H1 (cell line): Measurements from ENCODE around the gene CXCR5. TPM values are rescaled to one million over a fixed set of nuclear protein-coding genes. Genes with fewer than 3 reads are reported as not detected.

Experiments
- CTCF ChIA-PET: fragments of 300-600 bp; sonication (Branson Sonifier 250); formaldehyde crosslinking; loops from one replicate; lab custom pipeline; 2021; ENCODE audit not compliant: partially characterized antibody; lab: Charles Lee
- POLR2A ChIA-PET: fragments of 300-600 bp; sonication (Branson Sonifier 250); formaldehyde crosslinking; loops from one replicate; lab custom pipeline; 2021; ENCODE audit warnings: inconsistent platforms; ENCODE audit not compliant: partially characterized antibody; lab: Charles Lee
- DNase-seq, 2 experiments: peaks; one replicate each; pipeline versions ENCODE4 v3.0.0 to v3.0.0-alpha.2; 2010 to 2022; ENCODE audit warnings: low spot score in 2 of 2, low read depth in 1 of 2, mixed read lengths in 1 of 2
- FAIRE-seq: peaks from 2 replicates; lab custom pipeline; 2011; peaks lifted over from hg19 to GRCh38; lab: Jason Lieb, UNC
- H2AFZ ChIP-seq: 2 replicates; pipeline ENCODE4 v1.8.1; 2012; ENCODE audit warnings: low read length, inconsistent platforms
- H2AK5ac ChIP-seq: 2 replicates; pipeline ENCODE4 v1.6.1; 2013; ENCODE audit warnings: low read depth, low read length
- H2BK120ac ChIP-seq: replicated peaks from 2 replicates; pipeline ENCODE3; 2013; ENCODE audit warnings: low read depth, low read length, inconsistent platforms
- H2BK12ac ChIP-seq: 2 replicates; pipeline ENCODE4 v1.6.1; 2013; ENCODE audit warnings: low read depth, low read length
- H2BK15ac ChIP-seq: 2 replicates; pipeline ENCODE4 v1.6.1; 2013; ENCODE audit warnings: low read length
- H2BK20ac ChIP-seq: 2 replicates; pipeline ENCODE4 v1.6.1; 2013; ENCODE audit warnings: low read length
- H2BK5ac ChIP-seq: 2 replicates; pipeline ENCODE4 v1.6.1; 2013; ENCODE audit warnings: low read depth, low read length
- H3K14ac ChIP-seq: 2 replicates; pipeline ENCODE4 v1.6.1; 2013; ENCODE audit warnings: inconsistent platforms; ENCODE audit not compliant: insufficient read length
- H3K18ac ChIP-seq: 2 replicates; pipeline ENCODE4 v1.6.1; 2013; ENCODE audit warnings: low read length; ENCODE audit errors: extremely low read depth
- H3K23ac ChIP-seq: 2 replicates; pipeline ENCODE4 v1.6.1; 2013; ENCODE audit warnings: inconsistent platforms; ENCODE audit not compliant: insufficient read length
- H3K23me2 ChIP-seq: 2 replicates; pipeline ENCODE4 v1.6.1; 2013; ENCODE audit warnings: low read depth, low read length
- H3K27ac ChIP-seq: 2 replicates; pipeline ENCODE4 v1.6.1; 2011; ENCODE audit warnings: low read depth, low read length, inconsistent platforms
- H3K27me3 ChIP-seq, 4 experiments: replicated peaks in 1 of 4; 1 replicate in 1 of 4; 2 replicates in 3 of 4; pipeline versions ENCODE4 v1.6.1 to v1.8.1; 2011 to 2013; ENCODE audit warnings: low read length in 3 of 4, mild to moderate bottlenecking in 3 of 4, inconsistent platforms in 2 of 4, mixed read lengths in 2 of 4, moderate library complexity in 1 of 4; ENCODE audit not compliant: control insufficient read depth in 3 of 4, insufficient read depth in 3 of 4; ENCODE audit errors: extremely low read depth in 1 of 4
- H3K36me3 ChIP-seq, 4 experiments: 2 replicates each; pipeline versions ENCODE4 v1.6.1 to v1.8.1; 2011 to 2013; ENCODE audit warnings: mild to moderate bottlenecking in 4 of 4, low read length in 3 of 4, moderate library complexity in 2 of 4, control low read depth in 1 of 4, inconsistent platforms in 1 of 4; ENCODE audit not compliant: insufficient read depth in 4 of 4, control insufficient read depth in 2 of 4
- H3K4ac ChIP-seq: replicated peaks from 2 replicates; pipeline ENCODE3; 2013; ENCODE audit warnings: low read length, low read depth, mixed read lengths, inconsistent platforms; ENCODE audit not compliant: insufficient read length
- H3K4me1 ChIP-seq, 4 experiments: replicated peaks in 1 of 4; 1 replicate in 1 of 4; 2 replicates in 3 of 4; pipeline versions ENCODE4 v1.6.1 to v1.8.1; 2011 to 2013; ENCODE audit warnings: low read length in 3 of 4, inconsistent platforms in 2 of 4, mixed read lengths in 1 of 4; ENCODE audit not compliant: insufficient read depth in 4 of 4, control insufficient read depth in 3 of 4
- H3K4me2 ChIP-seq, 2 experiments: 2 replicates each; pipeline versions ENCODE4 v1.6.1 to v1.8.1; 2011 to 2013; ENCODE audit warnings: low read depth in 2 of 2, low read length in 2 of 2, control low read depth in 1 of 2, inconsistent platforms in 1 of 2, mild to moderate bottlenecking in 1 of 2; ENCODE audit not compliant: insufficient read depth in 1 of 2
- H3K4me3 ChIP-seq, 4 experiments: fragments of 200-600, 300-600 bp in 1 of 4; sonication (generic), shearing (Covaris generic), sonication (Bioruptor Twin) in 1 of 4; 2 replicates each; pipeline versions ENCODE4 v1.5.1 to v1.8.1; 2011 to 2016; ENCODE audit warnings: low read length in 4 of 4, low read depth in 3 of 4, control low read depth in 2 of 4, inconsistent platforms in 2 of 4, mild to moderate bottlenecking in 2 of 4, mixed read lengths in 1 of 4, moderate library complexity in 1 of 4; ENCODE audit not compliant: insufficient read depth in 2 of 4; ENCODE audit errors: extremely low read depth in 1 of 4
- H3K56ac ChIP-seq: replicated peaks from 2 replicates; pipeline ENCODE3; 2013; ENCODE audit warnings: low read depth, mild to moderate bottlenecking, mixed read lengths, low read length, inconsistent platforms; ENCODE audit not compliant: insufficient read length
- H3K79me1 ChIP-seq: 2 replicates; pipeline ENCODE4 v1.6.1; 2013; ENCODE audit warnings: low read depth, low read length, control low read depth
- H3K79me2 ChIP-seq, 2 experiments: 2 replicates each; pipeline versions ENCODE4 v1.6.1 to v1.8.1; 2012 to 2013; ENCODE audit warnings: low read length in 2 of 2, mild to moderate bottlenecking in 2 of 2, inconsistent platforms in 1 of 2; ENCODE audit not compliant: insufficient read depth in 2 of 2, control insufficient read depth in 1 of 2
- H3K9ac ChIP-seq, 4 experiments: replicated peaks in 1 of 4; 1 replicate in 1 of 4; 2 replicates in 3 of 4; pipeline versions ENCODE4 v1.6.1 to v1.8.1; 2011 to 2013; ENCODE audit warnings: low read depth in 3 of 4, low read length in 3 of 4, control low read depth in 2 of 4, mild to moderate bottlenecking in 2 of 4, moderate library complexity in 2 of 4, inconsistent platforms in 1 of 4; ENCODE audit errors: extremely low read depth in 1 of 4
- H3K9me3 ChIP-seq, 2 experiments: 2 replicates each; pipeline versions ENCODE4 v1.6.1 to v1.8.1; 2012 to 2013; ENCODE audit warnings: mild to moderate bottlenecking in 2 of 2, moderate library complexity in 2 of 2, control low read depth in 1 of 2, inconsistent platforms in 1 of 2, low read depth in 1 of 2, low read length in 1 of 2, mixed read lengths in 1 of 2; ENCODE audit not compliant: insufficient read depth in 2 of 2
- H4K20me1 ChIP-seq, 2 experiments: replicated peaks in 1 of 2; 2 replicates each; pipeline versions ENCODE3 to v1.8.1; 2011 to 2013; ENCODE audit warnings: inconsistent platforms in 2 of 2, low read length in 2 of 2, mild to moderate bottlenecking in 1 of 2; ENCODE audit not compliant: insufficient read depth in 2 of 2, control insufficient read depth in 1 of 2
- H4K5ac ChIP-seq: 2 replicates; pipeline ENCODE4 v1.6.1; 2013; ENCODE audit warnings: low read length, low read depth, mixed read lengths, inconsistent platforms; ENCODE audit not compliant: insufficient read length
- H4K8ac ChIP-seq: 2 replicates; pipeline ENCODE4 v1.8.0; 2013; ENCODE audit warnings: mild to moderate bottlenecking, moderate library complexity, low read length, inconsistent platforms; ENCODE audit not compliant: insufficient read depth; ENCODE audit errors: extremely low read depth
- H4K91ac ChIP-seq: replicated peaks from 2 replicates; pipeline ENCODE3; 2013; ENCODE audit warnings: low read length, mixed read lengths, inconsistent platforms; ENCODE audit not compliant: insufficient read length
- BCL11A ChIP-seq, 2 experiments: IDR thresholded peaks; one replicate each; pipeline ENCODE4 v1.6.1; 2011; ENCODE audit warnings: low read depth in 2 of 2, low read length in 2 of 2, mild to moderate bottlenecking in 2 of 2
- CBX5 ChIP-seq: fragments of 300-800, 300-1000 bp; sonication (generic); IDR thresholded peaks from 2 replicates; pipeline ENCODE4 v1.7.1; 2016; ENCODE audit warnings: antibody characterized with exemption, low read length, low read depth
- CBX8 ChIP-seq: fragments of 300-800, 300-1000 bp; sonication (generic); IDR thresholded peaks from 2 replicates; pipeline ENCODE4 v1.7.1; 2016; ENCODE audit warnings: low read depth, low read length, borderline replicate concordance
- HDAC6 ChIP-seq: IDR thresholded peaks from one replicate; pipeline ENCODE4 v1.7.1; 2012; ENCODE audit warnings: low read depth, mild to moderate bottlenecking, inconsistent platforms, low read length, moderate library complexity
- NANOG ChIP-seq: IDR thresholded peaks from 2 replicates; pipeline ENCODE4 v1.6.1; 2011; ENCODE audit warnings: low read length, low read depth, mild to moderate bottlenecking, inconsistent platforms; ENCODE audit not compliant: insufficient read depth, poor library complexity, severe bottlenecking
- RFX5 ChIP-seq: IDR thresholded peaks from 2 replicates; pipeline ENCODE4 v1.6.1; 2011; ENCODE audit warnings: low read depth, low read length, improper control_type of control experiment, borderline replicate concordance
- YY1 ChIP-seq: IDR thresholded peaks from 2 replicates; pipeline ENCODE4 v1.6.1; 2011; ENCODE audit warnings: low read depth, mild to moderate bottlenecking, low read length
- WGBS, 2 experiments: shearing (Covaris generic) in 1 of 2; methylation state at CpG; one replicate each; pipeline versions ENCODE4 v1.1.6 to v1.1.7; 2013 to 2015; ENCODE audit warnings: low lambda C conversion rate in 2 of 2, mixed read lengths in 2 of 2, inconsistent platforms in 1 of 2, low coverage in 1 of 2, missing lambda C conversion rate in 1 of 2; ENCODE audit not compliant: insufficient replicate concordance in 2 of 2, insufficient coverage in 1 of 2, insufficient read length in 1 of 2; ENCODE audit errors: extremely low coverage in 1 of 2, missing lambda C conversion rate in 1 of 2; 5-methylcytosine and 5-hydroxymethylcytosine counted together
- polyA plus RNA-seq, 7 experiments: library from polyadenylated mRNA; depleted of rRNA in 3 of 7; stranded (reverse) in 5 of 7; unstranded in 2 of 7; fragments of >200 nt in 5 of 7; fragments of 200-250 nt in 2 of 7; gene quantifications; 1 replicate in 5 of 7; 2 replicates in 1 of 7; 4 replicates in 1 of 7; pipeline versions ENCODE4 v1.2.1 to v1.2.3, GENCODE V29; 2011 to 2013; ENCODE audit warnings: missing spikeins in 2 of 7, mixed read lengths in 2 of 7
- total RNA-seq: library from RNA; stranded (reverse); fragmentation: NEBNext Ultra II Directional; extraction: Animal tissue kit (Norgen Biotek cat#: 25700); gene quantifications from 2 replicates; pipeline ENCODE4 v1.2.1, GENCODE V29; 2021

The CXCR5 gene
- total and polyA plus RNA-seq, 2 of the 8 experiments (the other 6 are each of a cell fraction or from before 2014, with no cell fraction given): not detected

- peak overlapping the region; percentile 39; the same call in 1 of the 2 replicates for H2BK5ac ChIP-seq
- CTCF ChIA-PET: interaction anchor here (0.6 to 2.9 kb wide), 8 partner anchors 8 to 236 kb away, joined by 3 to 23 read pairs (median 4); partner anchors contain the start of genes CXCR5 and DDX6
- no peak overlapping the region; the same call in 1 of the 2 replicates for H3K27ac ChIP-seq
- DNase-seq (no peak), FAIRE-seq (no peak)
- H3K23me2 ChIP-seq: no peaks in the 10 kb centered on the region
- no peak overlapping the region for H3K9ac ChIP-seq
- no peak overlapping the region for H3K56ac ChIP-seq
- H2BK12ac ChIP-seq: no peak overlapping the region
- TF ChIP-seq RFX5: no peak
- TF ChIP-seq HDAC6: no peak
- TF ChIP-seq YY1: no peak
- TF ChIP-seq CBX5: no peak
- TF ChIP-seq BCL11A (IDR thresholded peaks at IDR 0.05; ENCODE audit: low read depth in 2 of 2, low read length in 2 of 2): no peak
- no peak for TF ChIP-seq NANOG
- no peak for TF ChIP-seq CBX8
- peaks cover 3 to 44% (median 26%) of the 10 kb centered on the region in 4 experiments for H3K4me1 ChIP-seq
- no peak overlapping the region; the same call in 1 of the 2 replicates for H2BK15ac ChIP-seq
- H3K9me3 ChIP-seq: no peaks in the 10 kb centered on the region
- no peak overlapping the region for H2AFZ ChIP-seq
- H3K27me3 ChIP-seq: peaks cover 0 to 3% (median 0%) of the 10 kb centered on the region in 4 experiments; a peak in 1 of 7 replicates
- no peak overlapping the region for H2BK120ac ChIP-seq
- H3K79me2 ChIP-seq: no peaks in the 10 kb centered on the region; a peak in 1 of 4 replicates
- H3K23ac ChIP-seq: no peak overlapping the region
- WGBS, 2 experiments: 68% methylated on average over 10 of the region's 10 CpGs; no CpG with 5 or more reads in 1 of the 2 experiments
- POLR2A ChIA-PET: interaction anchor here (0.6 to 5.2 kb wide), 10 partner anchors 13 to 253 kb away, joined by 3 to 61 read pairs (median 6); partner anchors contain the start of genes CXCR5 and DDX6
- peak overlapping the region; percentile 71; the same call in 1 of the 2 replicates for H3K18ac ChIP-seq
- H4K20me1 ChIP-seq: peaks cover 5 to 6% of the 10 kb centered on the region in 2 experiments
- H4K5ac ChIP-seq: no peak overlapping the region
- H2AK5ac ChIP-seq: no peak overlapping the region
- peak overlapping the region; percentile 11; the same call in 1 of the 2 replicates for H4K8ac ChIP-seq
- no peak overlapping the region for H3K14ac ChIP-seq
- H3K4me2 ChIP-seq: 0 out of 4 replicates have a peak overlapping the region, but pooled peaks of 1 of the 2 experiments have one; percentile 27
- no peak overlapping the region for H3K4me3 ChIP-seq
- no peaks in the 10 kb centered on the region for H3K79me1 ChIP-seq
- peak overlapping the region; percentile 62 for H3K4ac ChIP-seq
- peaks cover 6 to 30% (median 21%) of the 10 kb centered on the region in 4 experiments; a peak in 4 of 8 replicates for H3K36me3 ChIP-seq
- no peak overlapping the region for H4K91ac ChIP-seq
- no peak overlapping the region for H2BK20ac ChIP-seq
Measured at GRCh38 chr11:118896472-118896913, 12.8 kb downstream of the CXCR5 start.
